ENCODE measurements around the gene BHLHE40. TPM values are rescaled to one million over a fixed set of nuclear protein-coding genes. Genes with fewer than 3 reads are reported as not detected.

Gene BHLHE40
- total and polyA plus RNA-seq, 2 of the 8 experiments (the other 6 are each of a cell fraction or from before 2014, with no cell fraction given) = 1.5 to 2.2 TPM

GRCh38 chr3:4954256-4955000, 24.8 kb upstream of the BHLHE40 start:
- no peaks in the 10 kb centered on the region for H3K79me1 ChIP-seq (ENCODE audit: low read depth, low read length)
- H3K56ac ChIP-seq (replicated peaks; ENCODE audit: insufficient read length, low read depth, low read length) = no peak overlapping the region
- H3K4ac ChIP-seq (replicated peaks; ENCODE audit: insufficient read length, low read depth, low read length) = no peak overlapping the region
- DNase-seq (ENCODE audit: low read depth in 1 of 2, low spot score in 2 of 2) (no peak), FAIRE-seq (no peak)
- no peaks in the 10 kb centered on the region for H3K36me3 ChIP-seq (ENCODE audit: control insufficient read depth in 2 of 4, insufficient read depth in 4 of 4, low read length in 3 of 4)
- H3K79me2 ChIP-seq (ENCODE audit: control insufficient read depth in 1 of 2, insufficient read depth in 2 of 2, low read length in 2 of 2) = no peaks in the 10 kb centered on the region
- no peak overlapping the region for H3K27ac ChIP-seq (ENCODE audit: low read depth, low read length)
- H2BK120ac ChIP-seq (replicated peaks; ENCODE audit: low read depth, low read length) = no peak overlapping the region
- WGBS, 2 experiments (ENCODE audit: extremely low coverage in 1 of 2, insufficient coverage in 1 of 2, insufficient read length in 1 of 2, insufficient replicate concordance in 2 of 2, low coverage in 1 of 2, low lambda C conversion rate in 2 of 2, missing lambda C conversion rate in 1 of 2) = 96% methylated on average over 6 of the region's 6 CpGs; no CpG with 5 or more reads in 1 of the 2 experiments
- H3K27me3 ChIP-seq (replicated peaks in 1 of 4; ENCODE audit: control insufficient read depth in 3 of 4, extremely low read depth in 1 of 4, insufficient read depth in 3 of 4, low read length in 3 of 4) = no peaks in the 10 kb centered on the region
- no peak overlapping the region for H3K4me2 ChIP-seq (ENCODE audit: insufficient read depth in 1 of 2, low read depth in 2 of 2, low read length in 2 of 2)
- peaks cover 1 to 6% of the 10 kb centered on the region in 2 experiments; a peak in 2 of 4 replicates for H3K9me3 ChIP-seq (ENCODE audit: insufficient read depth in 2 of 2, low read depth in 1 of 2, low read length in 1 of 2)
- no peaks in the 10 kb centered on the region for H3K4me1 ChIP-seq (replicated peaks in 1 of 4; ENCODE audit: control insufficient read depth in 3 of 4, insufficient read depth in 4 of 4, low read length in 3 of 4)
- no peak overlapping the region for H2BK12ac ChIP-seq (ENCODE audit: low read depth, low read length)
- no peak overlapping the region for H2BK15ac ChIP-seq (ENCODE audit: low read length)
- no peak overlapping the region for H2AFZ ChIP-seq (ENCODE audit: low read length)
- no peak overlapping the region for H3K14ac ChIP-seq (ENCODE audit: insufficient read length)
- H3K9ac ChIP-seq (replicated peaks in 1 of 4; ENCODE audit: extremely low read depth in 1 of 4, low read depth in 3 of 4, low read length in 3 of 4) = no peak overlapping the region
- no peak overlapping the region for H4K8ac ChIP-seq (ENCODE audit: extremely low read depth, insufficient read depth, low read length)
- H3K23me2 ChIP-seq (ENCODE audit: low read depth, low read length) = no peaks in the 10 kb centered on the region
- POLR2A ChIA-PET (ENCODE audit: partially characterized antibody) = no interaction called here
- no peak overlapping the region for H4K91ac ChIP-seq (replicated peaks; ENCODE audit: insufficient read length, low read length)
- no peak overlapping the region for H2AK5ac ChIP-seq (ENCODE audit: low read depth, low read length)
- no peak overlapping the region for H3K4me3 ChIP-seq (ENCODE audit: extremely low read depth in 1 of 4, insufficient read depth in 2 of 4, low read depth in 3 of 4, low read length in 4 of 4)
- H3K23ac ChIP-seq (ENCODE audit: insufficient read length) = no peak overlapping the region
- H2BK20ac ChIP-seq (ENCODE audit: low read length) = no peak overlapping the region
- H2BK5ac ChIP-seq (ENCODE audit: low read depth, low read length) = no peak overlapping the region
- no peak overlapping the region for H4K5ac ChIP-seq (ENCODE audit: insufficient read length, low read depth, low read length)
- CTCF ChIA-PET (ENCODE audit: partially characterized antibody) = interaction anchor here (0.6 to 1.6 kb wide), 7 partner anchors 8 to 243 kb away, joined by 3 to 11 read pairs (median 3); no protein-coding TSS in a partner anchor
- no peaks in the 10 kb centered on the region for H4K20me1 ChIP-seq (replicated peaks in 1 of 2; ENCODE audit: control insufficient read depth in 1 of 2, insufficient read depth in 2 of 2, low read length in 2 of 2)
- no peak overlapping the region for H3K18ac ChIP-seq (ENCODE audit: extremely low read depth, low read length)
- no peak for TF ChIP-seq EGR1 (IDR thresholded peaks at IDR 0.05; ENCODE audit: borderline replicate concordance, low read depth, low read length)
- no peak for TF ChIP-seq ZNF274 (IDR thresholded peaks at IDR 0.05; ENCODE audit: borderline replicate concordance, extremely low read depth, low read length)
- TF ChIP-seq TCF12 (IDR thresholded peaks at IDR 0.05; ENCODE audit: low read depth, low read length) = no peak
- TF ChIP-seq PHF8 (conservative IDR thresholded peaks at IDR 0.05; ENCODE audit: low read depth, low read length) = no peak
- no peak for TF ChIP-seq SP4 (IDR thresholded peaks at IDR 0.05; ENCODE audit: low read length)
